Ovary (tissue), 9 donors: Measurements from ENCODE around the gene ATP6V1G2. TPM values are rescaled to one million over a fixed set of nuclear protein-coding genes. Genes with fewer than 3 reads are reported as not detected.

Experiments used
- DNase-seq, 5 donors: peaks; one replicate each; pipeline ENCODE4 v3.0.0-alpha.2; 2019 to 2020
- H3K27ac ChIP-seq, 2 donors: fragments of 200-600 bp; one replicate each; pipeline versions ENCODE4 v1.5.1 to v1.8.0; 2019 to 2022
- H3K27me3 ChIP-seq: fragments of 200-600 bp; one replicate; pipeline ENCODE4 v1.8.0; 2022
- H3K36me3 ChIP-seq: fragments of 200-600 bp; sonication (generic); one replicate; pipeline ENCODE4 v1.5.1; 2019
- H3K4me1 ChIP-seq: one replicate; pipeline ENCODE4 v1.8.1; 2013; ENCODE audit warnings: mild to moderate bottlenecking, moderate library complexity; ENCODE audit not compliant: insufficient read depth
- H3K4me3 ChIP-seq: fragments of 200-600 bp; sonication (generic); one replicate; pipeline ENCODE4 v1.5.1; 2017
- H3K9me3 ChIP-seq, 2 donors: fragments of 200-600 bp in 1 of 2; sonication (generic) in 1 of 2; one replicate each; pipeline versions ENCODE4 v1.5.1 to v1.8.1; 2013 to 2019; ENCODE audit warnings: mild to moderate bottlenecking in 1 of 2, moderate library complexity in 1 of 2
- EP300 ChIP-seq: sonication (generic); formaldehyde crosslinking; IDR thresholded peaks from one replicate; pipeline ENCODE4 v1.6.1; 2017; ENCODE audit warnings: antibody characterized with exemption
- POLR2A ChIP-seq: fragments of 450-650 bp; IDR thresholded peaks from one replicate; pipeline ENCODE4 v1.6.1; 2017; ENCODE audit warnings: antibody characterized with exemption, mild to moderate bottlenecking, moderate library complexity
- WGBS, 3 donors: extraction: QIAGEN DNeasy Blood & Tissue Kit in 1 of 3; methylation state at CpG; one replicate each; pipeline versions ENCODE4 v1.1.5 to v1.1.7; 2013 to 2017; 5-methylcytosine and 5-hydroxymethylcytosine counted together
- intact Hi-C, 4 donors: fragments of 100-400 bp; cut with DNase I; formaldehyde crosslinking; loops; one replicate each; pipeline versions ENCODE4 v1.11.0 to v1.15.1; 2022 to 2023
- polyA plus RNA-seq, 2 donors: library from polyadenylated mRNA; stranded (reverse); fragments of 200-250 nt in 1 of 2; fragments of 350-450 nt in 1 of 2; fragmentation: Illumina TruSeq in 1 of 2; extraction: RNeasy Lipid Tissue Mini Kit (QIAGEN cat#74804) in 1 of 2; gene quantifications; one replicate each; pipeline ENCODE4 v1.2.3, GENCODE V29; 2013 to 2014
- total RNA-seq, 7 donors: library from RNA; depleted of rRNA in 2 of 7; stranded (reverse); fragments of >200 nt in 2 of 7; fragmentation: NEBNext Ultra II Directional in 3 of 7; extraction: Animal tissue kit (Norgen Biotek cat#: 25700) in 3 of 7; gene quantifications; one replicate each; pipeline versions ENCODE4 v1.1.0 to v1.2.4, GENCODE V29; 2016 to 2023
- TF ChIP-seq, protein P1 (sequence below), 3 donors: fragments of 450-650 bp in 2 of 3; fragments of 200-600 bp in 1 of 3; IDR thresholded peaks; one replicate each; pipeline versions ENCODE4 v1.5.1 to v1.8.0; 2016 to 2022; ENCODE audit warnings: antibody characterized with exemption in 3 of 3, mild to moderate bottlenecking in 1 of 3
- donor health status: DM: no; HTN: no; CAD: no; lungs with moderate emphysema.
- donor health status: DM: no; HTN: no; CAD: no.
- donor health status: Bipolar disorder and iron deficiency.
- donor health status: DM: yes; HTN: yes; CAD: no.
- donor health status: DM: no; HTN: no; CAD: no.
- donor health status: DM: yes; HTN: yes; CAD: no.

Gene ATP6V1G2
- total and polyA plus RNA-seq, 9 donors: 0.93 to 9.3 (median 2.5) TPM

DNA sequence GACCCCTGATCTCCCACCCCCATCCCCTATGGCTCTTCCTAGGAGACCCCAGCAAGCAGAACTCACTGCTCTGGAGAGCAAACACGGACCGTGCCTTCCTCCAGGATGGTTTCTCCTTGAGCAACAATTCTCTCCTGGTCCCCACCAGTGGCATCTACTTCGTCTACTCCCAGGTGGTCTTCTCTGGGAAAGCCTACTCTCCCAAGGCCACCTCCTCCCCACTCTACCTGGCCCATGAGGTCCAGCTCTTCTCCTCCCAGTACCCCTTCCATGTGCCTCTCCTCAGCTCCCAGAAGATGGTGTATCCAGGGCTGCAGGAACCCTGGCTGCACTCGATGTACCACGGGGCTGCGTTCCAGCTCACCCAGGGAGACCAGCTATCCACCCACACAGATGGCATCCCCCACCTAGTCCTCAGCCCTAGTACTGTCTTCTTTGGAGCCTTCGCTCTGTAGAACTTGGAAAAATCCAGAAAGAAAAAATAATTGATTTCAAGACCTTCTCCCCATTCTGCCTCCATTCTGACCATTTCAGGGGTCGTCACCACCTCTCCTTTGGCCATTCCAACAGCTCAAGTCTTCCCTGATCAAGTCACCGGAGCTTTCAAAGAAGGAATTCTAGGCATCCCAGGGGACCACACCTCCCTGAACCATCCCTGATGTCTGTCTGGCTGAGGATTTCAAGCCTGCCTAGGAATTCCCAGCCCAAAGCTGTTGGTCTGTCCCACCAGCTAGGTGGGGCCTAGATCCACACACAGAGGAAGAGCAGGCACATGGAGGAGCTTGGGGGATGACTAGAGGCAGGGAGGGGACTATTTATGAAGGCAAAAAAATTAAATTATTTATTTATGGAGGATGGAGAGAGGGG is 27.1 kb upstream of the ATP6V1G2 start:
- H3K36me3 ChIP-seq: no peaks in the 10 kb centered on the region
- 78 to 88% (median 84%) methylated on average over 9 of the region's 9 CpGs for WGBS, 3 donors
- H3K4me1 ChIP-seq: no peaks in the 10 kb centered on the region
- no peaks in the 10 kb centered on the region for H3K27me3 ChIP-seq
- intact Hi-C loops: no loop called here
- H3K9me3 ChIP-seq: no peaks in the 10 kb centered on the region
- TF ChIP-seq POLR2A: no peak
- TF ChIP-seq EP300: no peak
- TF ChIP-seq, protein P1, sequence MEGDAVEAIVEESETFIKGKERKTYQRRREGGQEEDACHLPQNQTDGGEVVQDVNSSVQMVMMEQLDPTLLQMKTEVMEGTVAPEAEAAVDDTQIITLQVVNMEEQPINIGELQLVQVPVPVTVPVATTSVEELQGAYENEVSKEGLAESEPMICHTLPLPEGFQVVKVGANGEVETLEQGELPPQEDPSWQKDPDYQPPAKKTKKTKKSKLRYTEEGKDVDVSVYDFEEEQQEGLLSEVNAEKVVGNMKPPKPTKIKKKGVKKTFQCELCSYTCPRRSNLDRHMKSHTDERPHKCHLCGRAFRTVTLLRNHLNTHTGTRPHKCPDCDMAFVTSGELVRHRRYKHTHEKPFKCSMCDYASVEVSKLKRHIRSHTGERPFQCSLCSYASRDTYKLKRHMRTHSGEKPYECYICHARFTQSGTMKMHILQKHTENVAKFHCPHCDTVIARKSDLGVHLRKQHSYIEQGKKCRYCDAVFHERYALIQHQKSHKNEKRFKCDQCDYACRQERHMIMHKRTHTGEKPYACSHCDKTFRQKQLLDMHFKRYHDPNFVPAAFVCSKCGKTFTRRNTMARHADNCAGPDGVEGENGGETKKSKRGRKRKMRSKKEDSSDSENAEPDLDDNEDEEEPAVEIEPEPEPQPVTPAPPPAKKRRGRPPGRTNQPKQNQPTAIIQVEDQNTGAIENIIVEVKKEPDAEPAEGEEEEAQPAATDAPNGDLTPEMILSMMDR (IDR thresholded peaks at IDR 0.05): no peak
- H3K4me3 ChIP-seq: no peak overlapping the region
- no peak for DNase-seq
- H3K27ac ChIP-seq: no peak overlapping the region

DNA sequence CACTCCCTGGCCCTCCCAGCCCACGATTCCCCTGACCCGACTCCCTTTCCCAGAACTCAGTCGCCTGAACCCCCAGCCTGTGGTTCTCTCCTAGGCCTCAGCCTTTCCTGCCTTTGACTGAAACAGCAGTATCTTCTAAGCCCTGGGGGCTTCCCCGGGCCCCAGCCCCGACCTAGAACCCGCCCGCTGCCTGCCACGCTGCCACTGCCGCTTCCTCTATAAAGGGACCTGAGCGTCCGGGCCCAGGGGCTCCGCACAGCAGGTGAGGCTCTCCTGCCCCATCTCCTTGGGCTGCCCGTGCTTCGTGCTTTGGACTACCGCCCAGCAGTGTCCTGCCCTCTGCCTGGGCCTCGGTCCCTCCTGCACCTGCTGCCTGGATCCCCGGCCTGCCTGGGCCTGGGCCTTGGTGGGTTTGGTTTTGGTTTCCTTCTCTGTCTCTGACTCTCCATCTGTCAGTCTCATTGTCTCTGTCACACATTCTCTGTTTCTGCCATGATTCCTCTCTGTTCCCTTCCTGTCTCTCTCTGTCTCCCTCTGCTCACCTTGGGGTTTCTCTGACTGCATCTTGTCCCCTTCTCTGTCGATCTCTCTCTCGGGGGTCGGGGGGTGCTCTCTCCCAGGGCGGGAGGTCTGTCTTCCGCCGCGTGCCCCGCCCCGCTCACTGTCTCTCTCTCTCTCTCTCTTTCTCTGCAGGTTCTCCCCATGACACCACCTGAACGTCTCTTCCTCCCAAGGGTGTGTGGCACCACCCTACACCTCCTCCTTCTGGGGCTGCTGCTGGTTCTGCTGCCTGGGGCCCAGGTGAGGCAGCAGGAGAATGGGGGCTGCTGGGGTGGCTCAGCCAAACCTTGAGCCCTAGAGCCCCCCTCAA is 25.9 kb upstream of the ATP6V1G2 start, which contains the start of gene LTA:
TSS of gene LTA (plus strand) at position 249 of the 871 bp plus-strand sequence. CDS start at position 703, 454 bp downstream.
- Histone ChIP-seq H3K27ac (no peak within 1 kb of the TSS), H3K4me3 (no peak within 1 kb of the TSS), H3K4me1 (no peaks in the 10 kb centered on the region), H3K27me3 (no peaks in the 10 kb centered on the region), H3K36me3 (no peaks in the 10 kb centered on the region), H3K9me3 (no peaks in the 10 kb centered on the region)
- DNase-seq: no peak
- 78 to 83% (median 83%) methylated on average over 27 of the region's 27 CpGs for WGBS, 3 donors
- TF ChIP-seq POLR2A (no peak), EP300 (no peak)
- TF ChIP-seq, protein P1 (IDR thresholded peaks at IDR 0.05): no peak
- intact Hi-C loops: no loop called here

DNA sequence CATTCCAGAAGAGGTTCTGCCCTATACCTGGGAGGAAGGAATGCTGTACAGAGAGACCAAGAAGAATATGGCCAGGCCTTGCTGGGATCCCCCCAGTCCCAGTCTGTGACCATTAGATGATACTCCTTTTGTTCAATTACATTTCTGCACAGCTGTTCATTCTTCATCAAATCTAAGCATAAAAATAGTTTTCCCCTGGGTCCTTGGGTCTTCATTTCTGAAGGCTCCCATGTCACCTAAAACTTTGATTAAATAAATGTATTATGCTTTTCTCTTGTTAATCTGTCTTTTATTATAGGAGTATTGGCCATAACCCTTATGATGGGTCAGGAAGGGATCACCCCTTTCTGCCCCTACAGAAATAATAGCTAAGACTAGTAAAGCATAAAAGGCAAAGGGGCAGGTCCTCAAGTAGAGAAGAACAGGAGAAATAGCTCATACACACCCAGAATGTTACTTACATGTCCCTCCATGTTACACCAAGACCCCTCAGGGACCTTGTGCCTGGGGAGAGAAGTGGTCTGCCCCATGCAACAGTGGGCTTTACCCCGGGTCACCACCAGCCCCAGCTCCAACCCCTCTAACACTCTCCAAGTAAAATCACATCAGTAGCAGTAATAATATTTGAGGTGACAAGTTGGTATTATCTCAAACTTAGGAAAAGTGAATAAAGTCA is 23.6 kb upstream of the ATP6V1G2 start:
- no peaks in the 10 kb centered on the region for H3K4me1 ChIP-seq
- H3K27me3 ChIP-seq: no peaks in the 10 kb centered on the region
- H3K9me3 ChIP-seq: no peaks in the 10 kb centered on the region
- H3K36me3 ChIP-seq: no peaks in the 10 kb centered on the region
- no peak overlapping the region for H3K27ac ChIP-seq
- 64 to 69% (median 67%) methylated on average over 1 of the region's 1 CpG for WGBS, 3 donors
- DNase-seq: no peak
- TF ChIP-seq EP300: no peak
- TF ChIP-seq, protein P1 (IDR thresholded peaks at IDR 0.05): no peak
- no peak for TF ChIP-seq POLR2A
- no peak overlapping the region for H3K4me3 ChIP-seq
- intact Hi-C loops: no loop called here

DNA sequence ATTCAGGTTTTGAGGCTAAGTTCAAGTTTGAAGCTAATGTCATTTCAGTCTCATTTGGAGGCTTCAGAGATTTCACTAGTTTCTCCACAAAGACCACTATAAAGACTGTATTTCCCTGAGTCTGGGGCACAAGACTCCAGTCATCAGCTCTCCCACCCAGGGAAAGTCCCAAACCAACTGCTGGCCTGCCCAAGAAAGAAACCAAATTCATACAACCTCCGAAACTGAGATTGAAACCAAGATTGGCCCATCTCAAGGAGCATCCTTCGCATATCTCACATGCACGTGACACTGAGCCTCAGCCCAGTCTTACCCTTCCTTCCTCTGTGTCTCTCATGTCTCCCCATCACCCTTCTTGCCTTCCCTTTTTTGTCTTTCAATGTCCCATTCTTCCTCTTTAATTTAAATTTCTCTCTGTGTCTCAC is 22.1 kb upstream of the ATP6V1G2 start:
- 63 to 78% (median 72%) methylated on average over 3 of the region's 3 CpGs for WGBS, 3 donors
- Histone ChIP-seq H3K4me1 (no peaks in the 10 kb centered on the region), H3K4me3 (no peak overlapping the region), H3K27me3 (no peaks in the 10 kb centered on the region), H3K9me3 (no peaks in the 10 kb centered on the region), H3K36me3 (no peaks in the 10 kb centered on the region), H3K27ac (no peak overlapping the region)
- TF ChIP-seq POLR2A (no peak), EP300 (no peak)
- TF ChIP-seq, protein P1 (IDR thresholded peaks at IDR 0.05): no peak
- no peak for DNase-seq
- intact Hi-C loops: no loop called here
